Measurements from ENCODE around the gene PLEKHA4. TPM values are rescaled to one million over a fixed set of nuclear protein-coding genes. Genes with fewer than 3 reads are reported as not detected.
A peak's percentile ranks its signal among the peaks of the same experiment; 100 is the strongest.
"Not testable (repeated sequence)": the region's sequence is repeated elsewhere in the genome, so short reads cannot be mapped to it uniquely, and the experiment has no call there.

PLEKHA4 gene
- total and polyA plus RNA-seq, 7 donors, result 13.8 to 44.7 (median 20.7) TPM

- Histone ChIP-seq H3K36me3 (peaks cover 5 to 47% (median 15%) of the 10 kb centered on the region in 4 donors), H3K4me1 (peaks cover 0 to 41% (median 38%) of the 10 kb centered on the region in 4 donors), H3K27ac (peak overlapping the region in 3 of 4 donors; percentile 29 to 43 (median 39)), H3K9me3 (no peaks in the 10 kb centered on the region), H3K4me3 (no peak overlapping the region), H3K27me3 (no peaks in the 10 kb centered on the region)
- intact Hi-C loops (cut with DNase I), result loop anchor here (10.0 kb wide), 1 partner anchor 553 kb away; the partner anchor contains the start of gene EMP3
- WGBS, 2 donors, result 85 to 89% methylated on average over 6 of the region's 6 CpGs
- no peak for DNase-seq
- TF ChIP-seq POLR2A (IDR thresholded peaks at IDR 0.05) (no peak), POLR2AphosphoS5 (IDR thresholded peaks at IDR 0.05) (no peak), EP300 (IDR thresholded peaks at IDR 0.05) (no peak), CTCF (IDR thresholded peaks at IDR 0.05) (no peak)
These were observed 9.4 kb upstream of the PLEKHA4 start for GRCh38 chr19:48877855-48878195.

- not testable (repeated sequence) for H3K9me3 ChIP-seq, H3K27me3 ChIP-seq, DNase-seq
- intact Hi-C loops (cut with DNase I), result loop anchor here (10.0 kb wide), 1 partner anchor 552 kb away; the partner anchor contains the start of gene EMP3
- WGBS, 2 donors, result 70 to 72% methylated on average over 30 of the region's 30 CpGs
- H3K27ac ChIP-seq, result peak overlapping the region; percentile 99 to 100 (median 100)
- peak in 1 of 4 donors; percentile 50 for TF ChIP-seq POLR2AphosphoS5 (IDR thresholded peaks at IDR 0.05)
- peaks cover 0 to 48% (median 38%) of the 10 kb centered on the region in 4 donors for H3K4me1 ChIP-seq
- H3K4me3 ChIP-seq, result peak overlapping the region in 2 of 4 donors; percentile 94 to 95
- H3K36me3 ChIP-seq, result peaks cover 5 to 47% (median 15%) of the 10 kb centered on the region in 4 donors
These were observed 7.9 kb upstream of the PLEKHA4 start for GRCh38 chr19:48876043-48876981.

- Histone ChIP-seq H3K9me3 (no peaks in the 10 kb centered on the region), H3K36me3 (peaks cover 5 to 47% (median 15%) of the 10 kb centered on the region in 4 donors), H3K4me3 (peak overlapping the region; percentile 93 to 100 (median 94)), H3K4me1 (peaks cover 0 to 48% (median 38%) of the 10 kb centered on the region in 4 donors), H3K27me3 (no peaks in the 10 kb centered on the region), H3K27ac (peak overlapping the region; percentile 99 to 100 (median 100))
- TF ChIP-seq POLR2AphosphoS5 (IDR thresholded peaks at IDR 0.05), result peak in 3 of 4 donors; percentile 2 to 46 (median 46)
- no peak for TF ChIP-seq EP300 (IDR thresholded peaks at IDR 0.05)
- intact Hi-C loops (cut with DNase I), result loop anchor here (5.0 to 10.0 kb wide), 2 partner anchors 550 to 718 kb away; partner anchors contain the start of genes EMP3 and PRR12
- DNase-seq, result no peak
- 33 to 37% methylated on average over 17 of the region's 17 CpGs for WGBS, 2 donors
These were observed 6.1 kb upstream of the PLEKHA4 start for GRCh38 chr19:48874303-48875135.

GRCh38 chr19:48873476-48874302 is 5.3 kb upstream of the PLEKHA4 start:
- H3K9me3 ChIP-seq, result no peaks in the 10 kb centered on the region
- peaks cover 5 to 42% (median 15%) of the 10 kb centered on the region in 4 donors for H3K36me3 ChIP-seq
- TF ChIP-seq EP300 (IDR thresholded peaks at IDR 0.05) (no peak), POLR2AphosphoS5 (IDR thresholded peaks at IDR 0.05) (no peak), POLR2A (IDR thresholded peaks at IDR 0.05) (no peak), CTCF (IDR thresholded peaks at IDR 0.05) (no peak)
- H3K27ac ChIP-seq, result peak overlapping the region; percentile 99 to 100 (median 100)
- peaks cover 0 to 52% (median 44%) of the 10 kb centered on the region in 4 donors for H3K4me1 ChIP-seq
- peak; percentile 70 for DNase-seq
- H3K27me3 ChIP-seq, result no peaks in the 10 kb centered on the region
- intact Hi-C loops (cut with DNase I), result loop anchor here (1.0 to 10.0 kb wide), 3 partner anchors 91 to 719 kb away; partner anchors contain the start of genes EMP3 and PRR12
- H3K4me3 ChIP-seq, result peak overlapping the region; percentile 93 to 100 (median 94)
- WGBS, 2 donors, result 57 to 66% methylated on average over 14 of the region's 14 CpGs
